GM12874 (cell line): ENCODE results near the gene PRR5L.

Source experiments
- CTCF ChIP-seq: IDR thresholded peaks from 2 replicates; pipeline ENCODE4 v1.5.1; 2011; ENCODE audit warnings: low read depth, mild to moderate bottlenecking, control low read depth, low read length, moderate library complexity; ENCODE audit not compliant: insufficient read depth

The PRR5L gene

DNA sequence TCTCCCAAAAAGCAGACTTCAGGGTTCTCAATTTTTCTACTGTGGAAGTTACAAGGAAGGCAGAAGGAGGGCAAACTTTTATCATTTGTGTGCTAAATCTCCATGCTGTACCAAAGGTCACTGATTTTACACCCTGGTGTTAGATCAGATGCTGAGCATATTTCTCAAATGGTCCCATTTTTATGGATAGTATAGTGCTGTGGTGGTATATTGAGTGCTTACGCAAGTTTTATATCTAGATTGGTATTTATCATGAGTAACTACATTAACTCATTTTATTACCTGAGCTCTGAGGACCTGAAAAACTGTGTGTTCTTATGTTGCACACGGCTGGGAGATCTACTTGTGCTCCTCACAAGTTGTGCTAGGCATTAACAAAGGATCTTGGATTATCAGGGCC, 75.1 kb downstream of the PRR5L start:
- TF ChIP-seq CTCF, result no peak

DNA sequence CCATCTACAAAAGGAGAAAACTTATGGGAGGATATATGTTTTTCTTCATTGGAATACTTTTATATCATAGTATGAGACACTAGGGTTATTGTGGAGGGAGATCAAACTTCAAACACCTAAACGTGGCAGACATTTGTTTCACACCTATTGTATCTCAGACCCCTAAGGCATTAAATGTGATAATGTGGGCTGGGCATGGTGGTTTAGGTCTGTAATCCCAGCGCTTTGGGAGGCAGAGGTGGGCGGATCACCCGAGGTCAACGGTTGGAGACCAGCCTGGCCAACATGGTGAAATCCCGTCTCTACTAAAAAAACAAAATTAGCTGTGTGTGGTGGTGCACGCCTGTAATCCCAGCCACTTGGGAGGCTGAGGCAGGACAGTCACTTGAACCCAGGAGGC, 75.5 kb downstream of the PRR5L start:
- TF ChIP-seq CTCF, result no peak

GRCh38 chr11:36372101-36372771, 76.1 kb downstream of the PRR5L start:
- no peak for TF ChIP-seq CTCF

DNA sequence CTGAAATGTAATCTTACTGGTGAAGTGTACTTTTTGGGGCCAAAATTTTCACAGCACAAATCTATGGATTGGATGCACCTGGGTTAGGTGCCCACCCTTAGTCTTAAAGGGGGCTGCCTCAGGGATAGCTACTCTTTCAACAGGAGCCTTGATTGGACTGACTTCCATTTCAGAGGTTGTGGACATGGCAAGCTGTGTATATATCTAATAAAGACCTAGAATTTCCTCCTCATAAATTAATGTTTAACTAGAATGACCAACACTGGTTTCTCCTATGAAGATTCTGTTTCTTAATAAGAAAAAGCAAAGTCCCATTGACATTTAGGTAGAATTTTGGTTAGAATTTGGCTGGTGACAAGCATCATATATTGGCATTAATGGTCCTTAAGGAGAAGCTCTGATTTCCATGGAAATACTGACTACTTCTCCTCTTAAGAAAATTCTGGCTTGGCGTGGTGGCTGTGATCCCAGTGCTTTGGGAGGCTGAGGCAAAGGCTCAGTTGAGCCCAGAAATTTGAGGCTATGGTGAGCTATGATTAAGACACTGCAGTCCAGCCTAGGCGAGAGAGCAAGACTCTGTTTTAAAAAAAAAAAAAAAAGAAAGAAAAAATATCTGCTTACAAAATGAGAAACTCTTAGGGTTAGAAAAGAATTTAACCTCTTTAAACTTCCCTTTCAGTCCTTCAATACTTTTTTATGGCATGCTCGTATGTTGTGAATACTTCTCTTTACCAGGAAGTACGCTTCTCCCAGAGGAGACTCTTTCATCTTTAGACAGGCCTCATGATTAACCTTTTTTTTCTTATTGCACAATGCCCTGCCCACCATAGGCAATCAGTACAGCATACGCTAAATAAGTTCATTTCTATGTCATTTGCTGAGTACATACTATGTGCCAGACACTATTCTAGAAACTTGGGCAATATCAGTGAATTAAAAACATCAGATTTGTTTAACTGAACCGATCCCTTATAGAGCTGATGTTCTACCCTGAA, 77.2 kb downstream of the PRR5L start:
- TF ChIP-seq CTCF, result no peak

- no peak for TF ChIP-seq CTCF
Measured at GRCh38 chr11:36374726-36375125, 78.6 kb downstream of the PRR5L start.

- no peak for TF ChIP-seq CTCF
Measured at GRCh38 chr11:36375353-36376008, 79.4 kb downstream of the PRR5L start.
